Islet of Langerhans (tissue), 1 donor: ENCODE data around the gene SGPL1.
A peak's percentile ranks its signal among the peaks of the same experiment; 100 is the strongest.

Experiments
- FAIRE-seq: peaks from one replicate; lab custom pipeline; 2011; peaks lifted over from hg19 to GRCh38; lab: Jason Lieb, UNC

SGPL1 gene

GRCh38 chr10:70810967-70811366 is 4.8 kb upstream of the SGPL1 start:
- FAIRE-seq = no peak

DNA sequence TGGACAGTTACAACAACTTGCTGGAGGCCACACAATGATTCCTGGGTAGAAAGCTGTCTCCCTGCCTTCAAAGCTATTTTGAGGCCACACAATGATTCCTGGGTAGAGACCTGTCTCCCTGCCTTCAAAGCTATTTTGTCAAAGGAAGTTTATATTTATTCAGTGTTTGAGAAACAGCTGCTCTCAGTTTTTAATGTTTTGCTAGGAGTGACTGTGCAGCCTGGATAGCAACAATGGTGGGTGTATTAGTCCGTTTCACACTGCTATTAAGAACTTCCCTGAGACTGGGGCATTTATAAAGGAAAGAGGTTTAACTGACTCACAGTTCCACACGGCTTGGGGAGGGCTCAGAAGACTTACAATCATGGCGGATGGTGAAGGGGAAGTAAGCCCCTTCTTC is 3.9 kb upstream of the SGPL1 start:
- FAIRE-seq = no peak

- FAIRE-seq = no peak
Measured at GRCh38 chr10:70812814-70813213, 2.9 kb upstream of the SGPL1 start.

DNA sequence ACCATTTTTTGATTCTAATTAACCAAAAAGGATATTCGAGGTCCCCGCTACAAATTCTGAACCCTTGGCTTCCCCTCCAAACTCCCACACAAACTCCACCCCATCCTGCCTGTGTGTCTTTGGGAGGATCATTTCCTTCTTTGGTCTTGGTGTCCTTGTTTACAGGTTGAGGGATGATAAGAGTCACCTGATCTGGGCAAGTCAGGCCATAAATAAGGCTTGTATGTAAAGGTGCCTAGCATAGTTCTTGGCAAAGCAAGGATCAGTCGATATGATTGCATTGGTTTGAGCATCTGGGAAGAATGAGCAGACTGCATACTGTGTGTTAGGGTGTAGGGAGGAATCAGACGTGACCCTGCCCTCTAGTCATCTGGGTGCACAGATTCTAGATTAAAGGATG is 1.6 kb upstream of the SGPL1 start:
- no peak for FAIRE-seq

GRCh38 chr10:70816220-70816894 is 609 bp downstream of the SGPL1 start:
- FAIRE-seq = peak; percentile 86

DNA sequence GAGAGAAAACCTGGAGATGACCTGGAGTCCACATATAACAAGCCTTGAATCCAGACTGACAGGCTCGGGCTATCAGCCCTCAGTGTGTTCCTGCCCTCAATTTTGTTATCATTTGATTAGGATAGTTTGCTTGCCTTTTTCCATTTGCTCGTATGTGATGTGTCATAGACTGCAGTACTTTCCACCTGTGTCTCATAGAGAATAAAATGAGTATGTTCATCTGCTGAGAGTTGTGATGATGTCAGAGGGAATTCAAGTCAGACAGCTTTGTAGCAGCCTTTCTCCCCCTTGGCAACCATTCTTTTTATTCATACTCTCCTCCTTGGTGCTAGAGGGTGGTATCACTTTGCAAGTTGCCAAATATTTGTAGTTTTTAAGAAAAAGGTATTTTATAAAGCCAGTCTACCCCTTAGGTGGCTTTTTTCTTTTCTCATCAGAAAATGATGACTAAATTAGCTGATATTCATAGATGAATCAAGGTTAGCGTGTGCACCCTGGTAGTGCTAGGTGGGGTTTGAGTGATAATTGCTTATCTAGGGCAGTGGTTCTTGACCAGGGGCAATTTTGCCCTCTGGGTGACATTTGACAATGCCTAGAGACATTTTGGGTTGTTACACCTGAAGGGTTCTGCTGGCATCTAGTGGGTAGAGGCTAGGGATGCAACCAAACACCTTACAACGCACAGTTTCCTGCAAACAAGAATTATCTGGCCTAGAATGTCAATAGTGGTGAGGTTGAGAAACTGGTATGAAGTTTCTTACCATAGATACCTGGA is 5.4 kb downstream of the SGPL1 start:
- FAIRE-seq = no peak

- no peak for FAIRE-seq
Measured at GRCh38 chr10:70822076-70822820, 6.5 kb downstream of the SGPL1 start.

DNA sequence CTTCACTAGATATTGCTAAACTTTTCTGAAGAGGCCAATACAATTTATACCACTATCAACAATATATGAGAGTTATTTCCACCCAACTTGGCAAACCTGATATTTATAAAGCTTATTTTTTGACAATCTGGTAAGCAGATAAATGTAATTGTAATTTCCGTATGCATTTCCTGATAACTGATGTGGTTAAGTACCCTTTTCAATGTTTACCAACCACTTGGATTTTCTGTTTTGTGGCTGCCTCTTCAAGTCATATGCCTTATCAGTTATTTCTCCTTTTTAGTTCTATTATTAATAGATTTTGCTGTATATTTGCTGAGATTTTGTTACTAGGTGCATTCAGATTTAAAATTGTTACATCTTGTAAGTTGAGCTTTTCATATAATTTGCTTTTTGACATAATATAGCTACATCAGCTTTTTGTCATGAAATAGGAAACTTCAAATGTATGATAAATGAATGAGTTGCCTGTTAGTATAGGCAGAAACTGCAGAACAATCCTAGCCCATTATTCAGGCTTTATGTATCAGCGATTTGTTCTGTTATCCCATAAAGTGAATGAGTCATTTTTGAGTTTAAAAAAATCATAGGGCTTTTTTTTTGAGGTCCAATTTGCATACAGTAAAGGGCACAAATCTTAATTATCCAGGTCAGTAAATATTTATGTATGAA is 11.5 kb downstream of the SGPL1 start:
- FAIRE-seq = peak; percentile 13

GRCh38 chr10:70828923-70829322 is 13.2 kb downstream of the SGPL1 start:
- no peak for FAIRE-seq

DNA sequence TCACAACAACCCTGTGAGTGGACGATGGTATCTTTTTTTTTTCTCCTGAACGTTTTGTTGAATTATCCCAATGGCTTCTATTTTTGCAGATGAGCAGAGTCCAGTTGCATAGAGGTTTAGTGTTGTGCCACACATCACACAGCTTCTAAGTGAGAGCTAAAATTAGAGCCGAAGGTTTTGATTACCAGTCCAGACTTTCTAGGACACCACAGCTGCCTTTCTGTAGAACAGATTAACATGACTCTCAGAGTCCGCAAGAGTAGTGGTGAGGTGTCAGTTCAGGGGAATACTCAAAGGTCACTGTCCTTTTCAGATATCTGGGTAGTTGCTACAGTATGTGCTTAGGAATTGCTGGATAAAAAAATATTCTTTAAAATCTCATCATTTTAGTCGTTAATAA is 13.8 kb downstream of the SGPL1 start:
- peak; percentile 41 for FAIRE-seq

DNA sequence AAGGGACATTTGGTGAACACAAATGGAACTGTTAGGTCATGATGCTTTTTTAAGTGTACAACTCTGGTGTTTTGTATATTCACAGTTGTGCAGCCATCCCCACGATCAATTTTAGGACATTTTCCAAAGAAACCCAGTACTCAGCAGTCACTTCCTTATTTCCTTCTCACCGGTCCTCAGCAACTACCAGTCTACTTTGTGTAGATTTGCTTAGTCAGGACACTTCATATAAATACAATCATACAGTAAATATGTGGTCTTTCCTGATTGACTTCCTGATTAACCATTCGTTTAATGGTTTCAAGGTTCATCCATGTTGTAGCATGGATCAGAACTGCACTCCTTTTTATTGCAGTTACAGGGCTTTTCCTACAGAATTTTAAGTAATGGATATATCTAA is 14.4 kb downstream of the SGPL1 start:
- FAIRE-seq = peak; percentile 9

GRCh38 chr10:70832221-70832620 is 16.5 kb downstream of the SGPL1 start:
- no peak for FAIRE-seq

GRCh38 chr10:70832852-70833528 is 17.2 kb downstream of the SGPL1 start:
- FAIRE-seq = no peak

DNA sequence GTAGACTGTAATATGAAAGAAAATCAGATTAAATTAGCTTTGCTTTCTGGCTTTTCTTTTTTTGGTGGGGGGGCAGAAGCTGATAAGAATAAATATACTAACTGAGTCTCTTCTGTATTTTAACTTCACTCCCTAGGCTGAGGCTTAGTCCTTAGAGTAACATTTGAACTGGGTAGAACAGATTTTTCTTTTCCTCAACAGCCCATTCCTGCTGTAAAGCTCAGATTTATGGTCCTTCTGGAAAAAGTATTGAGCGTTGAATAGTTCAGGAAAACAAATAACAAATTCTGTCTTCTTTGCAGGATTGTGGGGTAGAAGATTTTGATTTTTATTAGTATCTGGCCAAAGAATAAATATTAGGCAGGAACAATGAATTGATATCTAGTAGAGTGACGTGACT is 17.9 kb downstream of the SGPL1 start:
- no peak for FAIRE-seq

DNA sequence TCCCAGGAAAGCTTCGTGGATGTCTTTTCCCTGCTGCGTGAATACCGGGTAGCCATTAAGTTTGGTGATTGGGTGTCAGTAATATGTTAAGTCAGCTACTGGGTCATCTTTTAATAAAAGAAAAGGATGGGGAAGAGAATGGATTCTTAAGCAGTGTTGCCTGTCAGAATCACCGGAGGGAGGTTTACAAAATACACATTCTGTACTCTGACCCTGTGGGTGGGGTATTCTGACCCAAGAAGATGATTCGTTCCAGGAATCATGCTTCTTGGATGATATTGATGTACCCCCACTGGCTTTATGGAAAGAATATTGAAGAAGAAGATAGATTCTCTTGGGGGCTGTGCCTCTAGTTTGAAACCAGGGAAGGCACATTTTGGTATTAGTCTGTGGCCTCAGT is 18.3 kb downstream of the SGPL1 start:
- FAIRE-seq = no peak

- FAIRE-seq = no peak
Measured at GRCh38 chr10:70834441-70835151, 18.8 kb downstream of the SGPL1 start.

GRCh38 chr10:70836319-70836718 is 20.6 kb downstream of the SGPL1 start:
- no peak for FAIRE-seq

- no peak for FAIRE-seq
Measured at GRCh38 chr10:70837660-70838059, 21.9 kb downstream of the SGPL1 start.

DNA sequence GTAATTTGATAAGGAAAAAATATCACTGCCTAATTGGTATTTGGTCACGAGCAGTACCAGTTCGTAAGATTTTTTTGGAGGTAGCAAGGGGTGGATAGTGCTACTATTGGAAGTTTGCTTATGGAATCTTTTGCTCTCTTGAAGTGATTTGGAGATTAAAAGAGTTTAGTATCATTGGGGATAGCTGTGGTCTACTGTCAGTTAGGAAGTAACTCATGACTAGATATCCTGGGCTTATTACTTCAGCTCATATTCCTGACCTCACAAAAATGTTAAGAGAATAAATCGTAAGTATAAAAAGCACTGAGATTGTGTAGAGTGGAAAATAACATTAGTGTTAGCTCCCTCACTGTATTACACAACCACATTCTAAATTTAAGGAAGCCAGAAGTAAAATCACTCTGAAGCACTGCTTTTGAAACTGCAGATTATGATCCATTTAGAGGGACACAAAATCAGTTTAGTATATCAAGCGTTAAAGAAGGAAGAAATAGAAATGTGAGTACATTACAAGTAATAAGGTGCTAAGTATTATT is 22.6 kb downstream of the SGPL1 start:
- no peak for FAIRE-seq

GRCh38 chr10:70840836-70841235 is 25.1 kb downstream of the SGPL1 start:
- FAIRE-seq = no peak

DNA sequence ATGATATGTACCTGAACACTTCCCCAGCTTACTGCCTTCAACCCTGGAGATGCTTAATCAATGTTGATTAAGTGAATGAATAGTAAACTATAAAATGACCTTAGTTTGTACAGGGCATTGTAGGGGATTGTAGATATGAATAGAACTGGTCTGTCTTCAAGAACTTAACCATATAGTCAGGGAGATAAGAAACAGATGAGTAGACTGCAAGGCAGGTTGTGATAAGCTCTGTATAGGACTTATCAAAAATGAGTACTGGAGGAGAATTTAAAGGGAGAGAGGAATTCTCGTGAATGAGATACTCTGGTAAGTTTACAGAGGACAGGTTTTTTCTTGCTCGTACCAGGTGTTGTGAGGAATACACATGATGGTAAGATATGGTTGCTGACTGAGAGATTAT is 27.6 kb downstream of the SGPL1 start:
- no peak for FAIRE-seq
